Right lobe of liver (tissue), 6 donors: Measurements from ENCODE around the gene RNGTT. TPM values are rescaled to one million over a fixed set of nuclear protein-coding genes. Genes with fewer than 3 reads are reported as not detected.
"Not testable (repeated sequence)": the region's sequence is repeated elsewhere in the genome, so short reads cannot be mapped to it uniquely, and the experiment has no call there.

Source experiments
- ATAC-seq, 4 donors: fragments of 200-7000 bp; cut with Tn5 transposase; one replicate each; pipeline ENCODE4 v1.9.1; 2020; ENCODE audit warnings: mild to moderate bottlenecking in 4 of 4, moderate library complexity in 4 of 4
- DNase-seq, 3 donors: peaks; one replicate each; pipeline ENCODE4 v3.0.0-alpha.2; 2020
- H3K27ac ChIP-seq, 3 donors: fragments of 200-600 bp; one replicate each; pipeline ENCODE4 v1.8.0; 2022
- H3K27me3 ChIP-seq, 2 donors: fragments of 200-600 bp; one replicate each; pipeline ENCODE4 v1.8.0; 2022
- H3K36me3 ChIP-seq, 4 donors: fragments of 200-600 bp; sonication (generic) in 1 of 4; one replicate each; pipeline versions ENCODE4 v1.5.1 to v1.8.0; 2017 to 2022; ENCODE audit warnings: control low read depth in 1 of 4
- H3K4me1 ChIP-seq, 4 donors: fragments of 200-600 bp; sonication (generic) in 1 of 4; one replicate each; pipeline versions ENCODE4 v1.5.1 to v1.8.0; 2017 to 2022; ENCODE audit warnings: control low read depth in 1 of 4
- H3K4me3 ChIP-seq, 3 donors: fragments of 200-600 bp; one replicate each; pipeline ENCODE4 v1.8.0; 2022
- H3K9me3 ChIP-seq, 4 donors: fragments of 200-600 bp; sonication (generic) in 1 of 4; one replicate each; pipeline versions ENCODE4 v1.5.1 to v1.8.0; 2017 to 2022; ENCODE audit warnings: control low read depth in 1 of 4
- CTCF ChIP-seq, 4 donors: fragments of 200-600 bp in 3 of 4; fragments of 450-650 bp in 1 of 4; IDR thresholded peaks; one replicate each; pipeline versions ENCODE4 v1.5.1 to v1.8.0; 2016 to 2022; ENCODE audit warnings: antibody characterized with exemption in 4 of 4, mild to moderate bottlenecking in 2 of 4
- POLR2A ChIP-seq: fragments of 450-650 bp; IDR thresholded peaks from one replicate; pipeline ENCODE4 v1.6.1; 2017; ENCODE audit warnings: antibody characterized with exemption, mild to moderate bottlenecking
- WGBS: methylation state at CpG from one replicate; pipeline ENCODE4 v1.1.6; 2018; ENCODE audit warnings: low coverage, low lambda C conversion rate; ENCODE audit not compliant: insufficient coverage; ENCODE audit errors: missing lambda C conversion rate; 5-methylcytosine and 5-hydroxymethylcytosine counted together
- intact Hi-C, 2 donors: fragments of 100-400 bp; cut with DNase I; formaldehyde crosslinking; loops; one replicate each; pipeline versions ENCODE4 v1.11.2 to v1.14.1; 2022
- total RNA-seq, 6 experiments: library from RNA; depleted of rRNA in 2 of 6; stranded (reverse); fragments of >200 nt in 2 of 6; fragmentation: NEBNext Ultra II Directional in 3 of 6; extraction: Animal tissue kit (Norgen Biotek cat#: 25700) in 3 of 6; gene quantifications; one replicate each; pipeline versions ENCODE4 v1.1.0 to v1.2.4, GENCODE V29; 2016 to 2023
- donor health status: DM: no; HTN: yes; CAD: no.
- donor health status: DM: no; HTN: no; CAD: no.
- donor health status: DM: no; HTN: no; CAD: no.
- donor health status: DM: no; HTN: yes; CAD: no.
- donor health status: DM: no; HTN: yes; CAD: no.

RNGTT gene
- total RNA-seq, 6 experiments from 2014 or later, result 5.7 to 11.2 (median 6.5) TPM

GRCh38 chr6:88975369-88975768, 12.0 kb upstream of the RNGTT start:
- intact Hi-C loops, result loop anchor here in 1 of 2 donors (10.0 kb wide), 1 partner anchor 269 kb away; no protein-coding TSS in a partner anchor
- H3K4me1 ChIP-seq, result no peaks in the 10 kb centered on the region
- H3K4me3 ChIP-seq, result no peak overlapping the region
- H3K27me3 ChIP-seq, result no peaks in the 10 kb centered on the region
- no peak for DNase-seq
- TF ChIP-seq POLR2A, result no peak
- no peak for TF ChIP-seq CTCF (IDR thresholded peaks at IDR 0.05)
- no peak for ATAC-seq
- 59% methylated on average over 3 of the region's 3 CpGs for WGBS
- no peaks in the 10 kb centered on the region for H3K36me3 ChIP-seq
- H3K27ac ChIP-seq, result no peak overlapping the region
- no peaks in the 10 kb centered on the region for H3K9me3 ChIP-seq

DNA sequence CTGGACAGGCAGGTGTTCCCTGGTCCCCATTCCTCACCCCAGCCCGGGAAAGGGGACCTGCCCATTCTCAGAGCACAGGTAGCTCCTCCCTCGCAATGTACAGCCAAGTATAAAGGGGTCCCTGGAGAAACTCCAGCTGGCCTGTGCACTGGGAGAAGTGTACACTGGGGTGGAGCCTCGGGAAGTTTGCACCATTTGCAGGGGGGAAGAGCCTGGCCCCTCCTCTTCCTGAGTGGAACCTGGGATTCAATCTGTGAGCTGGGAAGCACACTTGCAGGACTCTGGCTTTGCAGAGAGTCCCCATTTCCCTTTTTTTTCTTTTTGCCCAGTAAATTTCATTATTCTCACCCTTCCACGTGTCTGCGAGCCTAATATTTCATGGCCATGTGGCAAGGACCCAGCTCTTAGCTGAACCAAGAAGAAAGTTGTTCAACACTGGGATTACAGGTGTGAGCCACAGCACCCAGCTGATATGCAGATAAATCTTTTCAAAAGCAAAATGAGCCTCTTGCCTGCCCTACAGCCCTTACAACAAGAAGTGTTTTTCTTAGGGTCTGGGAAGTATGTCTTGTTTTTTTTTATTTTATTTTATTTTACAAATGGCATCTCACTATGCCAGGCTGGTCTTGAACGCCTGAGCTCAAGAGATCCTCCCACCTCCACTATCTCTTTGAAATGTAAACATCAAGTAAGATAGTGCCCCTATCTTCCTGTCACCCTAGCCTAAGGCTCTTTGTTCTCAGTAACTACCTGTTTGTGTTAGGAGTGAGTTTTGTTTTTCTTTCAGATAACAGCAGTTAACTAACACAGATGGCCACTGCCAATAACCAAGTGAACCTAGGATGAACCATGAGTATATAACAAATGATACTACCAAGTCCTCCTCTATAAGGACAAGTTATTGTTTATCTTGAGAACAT, 9.3 kb upstream of the RNGTT start:
- Histone ChIP-seq H3K4me1 (no peaks in the 10 kb centered on the region), H3K9me3 (no peaks in the 10 kb centered on the region), H3K27ac (no peak overlapping the region), H3K36me3 (no peaks in the 10 kb centered on the region), H3K4me3 (no peak overlapping the region), H3K27me3 (no peaks in the 10 kb centered on the region)
- WGBS, result 31% methylated on average over 5 of the region's 6 CpGs
- TF ChIP-seq CTCF (IDR thresholded peaks at IDR 0.05) (no peak), POLR2A (no peak)
- DNase-seq (no peak), ATAC-seq (no peak)
- intact Hi-C loops, result loop anchor here in 1 of 2 donors (10.0 kb wide), 1 partner anchor 272 kb away; no protein-coding TSS in a partner anchor

GRCh38 chr6:88970301-88970700, 6.9 kb upstream of the RNGTT start:
- 100% methylated on average over 2 of the region's 2 CpGs for WGBS
- intact Hi-C loops, result loop anchor here in 1 of 2 donors (10.0 kb wide), 1 partner anchor 274 kb away; no protein-coding TSS in a partner anchor
- no peak for ATAC-seq

GRCh38 chr6:88969255-88969654, 5.8 kb upstream of the RNGTT start:
- H3K27me3 ChIP-seq, H3K4me3 ChIP-seq, H3K4me1 ChIP-seq, H3K36me3 ChIP-seq, ATAC-seq, H3K9me3 ChIP-seq, DNase-seq, intact Hi-C loops, H3K27ac ChIP-seq: not testable (repeated sequence)
- WGBS, result 50% methylated on average over 2 of the region's 2 CpGs

More at GRCh38 chr6:88970301-88970700, 6.9 kb upstream of the RNGTT start:
- Histone ChIP-seq H3K27ac (no peak overlapping the region), H3K4me1 (no peaks in the 10 kb centered on the region), H3K27me3 (no peaks in the 10 kb centered on the region), H3K36me3 (no peaks in the 10 kb centered on the region), H3K4me3 (no peak overlapping the region), H3K9me3 (peaks cover 0 to 5% (median 0%) of the 10 kb centered on the region in 4 donors)
- no peak for TF ChIP-seq CTCF (IDR thresholded peaks at IDR 0.05)
- TF ChIP-seq POLR2A, result no peak
- DNase-seq, result no peak

GRCh38 chr6:88967891-88968290, 4.5 kb upstream of the RNGTT start:
- peaks cover 0 to 5% (median 0%) of the 10 kb centered on the region in 4 donors for H3K9me3 ChIP-seq
- peaks cover 0 to 5% (median 2%) of the 10 kb centered on the region in 4 donors for H3K4me1 ChIP-seq
- no peak overlapping the region for H3K27ac ChIP-seq
- TF ChIP-seq CTCF (IDR thresholded peaks at IDR 0.05) (no peak), POLR2A (no peak)
- ATAC-seq, result no peak
- intact Hi-C loops, result no loop called here
- no peaks in the 10 kb centered on the region for H3K27me3 ChIP-seq
- no peaks in the 10 kb centered on the region for H3K36me3 ChIP-seq
- DNase-seq, result no peak
- H3K4me3 ChIP-seq, result no peak overlapping the region
